GM21576 (cell line): ENCODE measurements around the gene PRKCZ.

Source experiments
- ATAC-seq: cut with Tn5 transposase; IDR thresholded peaks from one replicate; pipeline ENCODE4 v1.9.1; 2021; ENCODE audit warnings: mild to moderate bottlenecking, moderate library complexity; ENCODE audit not compliant: unreplicated experiment

Gene PRKCZ

GRCh38 chr1:2172012-2172411 is 121.8 kb downstream of the PRKCZ start:
- ATAC-seq, result no peak

DNA sequence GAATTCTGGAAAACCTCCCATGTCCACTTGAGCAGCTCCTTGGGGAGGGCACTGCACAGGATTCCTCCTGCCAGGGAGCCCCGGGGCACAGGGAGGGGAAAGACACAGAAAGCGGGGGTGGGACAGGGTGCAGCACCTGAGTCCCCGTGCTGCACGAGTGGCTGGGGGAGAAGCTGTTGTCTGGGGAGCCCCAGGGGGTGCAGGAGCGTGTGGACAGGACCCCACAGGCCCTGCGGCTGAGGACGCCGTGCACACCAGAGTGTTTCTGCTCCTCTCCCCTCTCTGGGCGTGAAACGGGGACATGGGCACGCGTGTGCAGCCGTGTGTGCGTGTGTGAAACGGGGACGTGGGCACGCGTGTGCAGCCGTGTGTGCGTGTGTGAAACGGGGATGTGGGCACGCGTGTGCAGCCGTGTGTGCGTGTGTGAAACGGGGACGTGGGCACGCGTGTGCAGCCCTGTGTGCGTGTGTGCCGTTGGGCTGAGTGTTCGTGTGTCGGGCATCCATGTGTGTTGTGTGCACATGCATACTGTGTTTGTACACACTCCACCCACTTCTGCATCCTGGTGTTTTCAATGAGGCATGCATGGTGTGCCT is 122.4 kb downstream of the PRKCZ start:
- no peak for ATAC-seq

DNA sequence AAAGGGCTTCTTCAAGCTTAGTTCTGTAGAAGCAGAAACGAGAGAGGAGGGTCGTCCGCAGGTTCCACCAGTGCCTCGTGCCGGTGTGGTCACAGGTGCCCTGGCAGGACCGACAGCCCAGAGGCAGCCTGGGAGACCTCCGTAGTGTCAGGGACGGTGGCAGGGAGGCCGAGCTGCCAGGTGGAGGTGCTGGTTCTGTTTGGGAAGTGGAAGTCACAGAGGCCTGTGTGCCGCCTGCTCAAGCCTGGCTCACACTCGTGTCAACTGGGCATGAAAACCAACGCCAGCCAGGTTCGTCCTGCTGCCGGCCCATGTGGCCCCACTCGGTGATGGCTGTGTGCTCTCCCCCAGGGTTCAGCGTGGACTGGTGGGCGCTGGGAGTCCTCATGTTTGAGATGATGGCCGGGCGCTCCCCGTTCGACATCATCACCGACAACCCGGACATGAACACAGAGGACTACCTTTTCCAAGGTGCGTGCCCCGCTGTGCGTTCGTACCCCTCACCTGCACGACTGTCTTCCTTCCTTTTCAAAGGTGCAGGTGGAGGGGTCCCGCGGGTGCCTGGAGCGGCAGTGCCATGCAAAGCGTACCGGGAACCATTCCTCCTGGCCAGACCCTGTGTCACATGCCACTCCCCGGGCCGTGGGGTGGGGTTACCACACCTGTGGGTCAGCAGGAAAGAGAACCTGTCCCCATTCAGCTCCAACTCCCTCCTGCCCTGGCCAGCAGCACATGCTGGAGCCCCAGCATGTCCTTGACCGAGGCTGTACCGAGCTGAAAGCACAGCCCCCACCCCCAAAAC is 123.5 kb downstream of the PRKCZ start:
- no peak for ATAC-seq

GRCh38 chr1:2174348-2175054 is 124.3 kb downstream of the PRKCZ start:
- ATAC-seq, result no peak

GRCh38 chr1:2175055-2175414 is 124.8 kb downstream of the PRKCZ start:
- no peak for ATAC-seq

DNA sequence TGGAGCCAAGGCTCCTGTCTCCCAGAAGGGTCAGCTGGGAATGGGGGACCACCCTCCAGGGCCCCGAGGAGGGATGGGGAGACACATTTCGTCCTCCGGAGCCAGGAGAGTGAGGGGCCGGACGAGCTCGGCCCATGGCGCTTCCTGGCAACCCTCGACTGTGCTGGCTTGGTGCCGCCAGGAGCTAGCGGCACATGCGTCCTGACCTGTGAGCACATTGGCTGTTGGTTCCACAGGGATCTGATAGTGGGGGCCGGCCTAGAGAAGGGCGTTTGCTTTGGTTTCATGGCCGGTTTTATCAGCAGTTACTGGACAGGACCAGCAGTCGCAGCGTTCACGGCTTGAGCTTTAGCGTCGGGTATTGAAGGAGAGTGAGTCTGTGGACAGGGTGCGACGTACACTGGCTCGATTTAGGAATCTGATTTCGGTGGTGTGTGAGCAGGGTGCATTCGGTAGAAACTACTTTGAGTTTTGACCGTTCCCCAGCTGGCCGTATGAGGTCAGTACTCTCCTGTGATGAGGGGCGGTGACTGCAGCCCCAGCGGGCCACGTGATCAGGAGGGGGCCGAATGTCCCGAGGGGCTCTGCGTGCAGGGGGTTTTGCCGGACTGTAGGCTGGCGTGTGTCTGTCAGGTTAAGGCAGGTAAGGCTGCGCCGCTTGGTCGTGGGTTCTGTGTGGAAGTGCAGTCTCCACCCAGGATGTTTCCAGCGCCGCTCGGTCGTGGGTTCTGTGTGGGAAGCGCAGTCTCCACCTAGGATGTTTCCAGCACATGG is 125.7 kb downstream of the PRKCZ start:
- no peak for ATAC-seq

DNA sequence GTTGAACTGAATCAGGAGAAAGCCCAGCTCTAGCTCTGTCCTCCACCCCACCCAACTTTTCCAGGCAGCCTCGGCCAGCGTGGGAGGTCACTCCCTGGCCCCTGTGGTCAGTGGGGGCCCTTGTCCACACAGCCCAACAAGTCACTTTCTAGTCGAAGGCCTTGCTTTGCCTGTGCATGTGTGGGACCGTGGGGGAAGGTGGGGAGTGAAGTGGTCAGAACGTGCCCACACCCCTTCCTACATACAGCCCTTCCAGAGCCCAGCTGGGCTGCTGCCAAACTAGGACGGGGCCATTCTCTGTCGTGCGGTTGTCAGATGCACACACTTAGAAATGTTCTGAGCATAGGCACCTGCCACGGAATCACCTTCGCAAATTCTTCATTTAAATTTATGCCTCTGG is 126.4 kb downstream of the PRKCZ start:
- ATAC-seq, result no peak

GRCh38 chr1:2177541-2177940 is 127.3 kb downstream of the PRKCZ start:
- ATAC-seq, result no peak

- no peak for ATAC-seq
Measured at GRCh38 chr1:2177946-2178538, 127.8 kb downstream of the PRKCZ start.

- ATAC-seq, result no peak
Measured at GRCh38 chr1:2178875-2179274, 128.7 kb downstream of the PRKCZ start.

DNA sequence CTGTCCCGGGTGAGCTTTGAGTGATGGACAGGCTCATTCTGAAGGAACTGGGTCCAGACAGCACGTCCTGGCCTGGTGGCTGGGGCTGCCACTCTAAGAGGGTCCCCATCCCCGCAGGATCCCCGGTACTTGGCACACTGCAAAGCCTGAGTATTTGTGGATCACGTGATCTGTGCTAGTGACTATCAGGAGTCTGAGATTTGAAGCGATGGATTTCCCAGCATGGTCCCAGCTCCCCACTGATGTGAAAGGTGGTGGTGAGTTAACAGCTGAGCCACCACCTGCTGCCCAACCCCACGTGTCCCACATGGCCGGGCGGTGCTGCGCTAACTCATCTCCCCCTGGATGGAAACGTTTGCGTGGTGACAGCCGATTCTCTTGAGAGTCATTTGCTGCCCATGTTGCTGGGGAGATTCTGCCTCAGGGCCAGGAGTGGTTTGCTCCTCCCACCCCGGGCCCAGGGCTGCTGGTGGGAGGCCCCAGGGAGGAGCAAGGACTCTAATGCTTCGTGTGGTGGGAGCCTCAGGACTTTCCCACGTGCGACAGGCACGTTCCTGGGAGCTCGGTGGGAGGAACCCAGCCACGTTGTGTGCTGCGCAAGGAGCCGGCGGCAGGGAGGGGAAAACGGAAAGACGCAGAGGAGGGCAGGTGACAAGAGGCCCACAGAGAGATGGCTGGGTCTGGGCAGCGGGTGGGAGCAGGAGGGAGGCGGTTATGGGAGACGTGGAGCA is 129.2 kb downstream of the PRKCZ start:
- ATAC-seq, result no peak

GRCh38 chr1:2180297-2181245 is 130.4 kb downstream of the PRKCZ start:
- ATAC-seq, result no peak

DNA sequence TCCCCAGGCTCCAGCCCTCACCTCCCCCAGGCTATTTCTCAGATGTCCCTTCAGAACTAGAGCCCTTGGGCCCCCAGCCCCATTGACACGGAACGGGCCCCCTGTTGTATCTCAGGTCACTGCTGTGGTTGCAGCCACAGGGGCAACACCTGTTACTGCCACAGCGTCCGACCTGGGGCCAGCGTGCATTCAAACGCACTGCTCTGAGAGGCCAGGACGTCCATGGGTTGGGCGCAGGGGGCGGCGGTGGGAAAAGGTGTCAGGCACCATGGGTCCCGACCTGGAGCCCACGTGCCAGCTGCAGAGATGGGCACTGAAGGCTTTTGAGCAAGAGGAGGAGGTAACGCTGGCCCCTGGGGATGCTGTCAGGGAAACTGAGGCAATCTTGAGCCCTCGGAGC is 131.1 kb downstream of the PRKCZ start:
- no peak for ATAC-seq

- ATAC-seq, result no peak
Measured at GRCh38 chr1:2181752-2182151, 131.5 kb downstream of the PRKCZ start.

GRCh38 chr1:2182376-2182775 is 132.2 kb downstream of the PRKCZ start:
- ATAC-seq, result no peak

GRCh38 chr1:2183937-2184334 is 133.7 kb downstream of the PRKCZ start:
- ATAC-seq, result no peak

DNA sequence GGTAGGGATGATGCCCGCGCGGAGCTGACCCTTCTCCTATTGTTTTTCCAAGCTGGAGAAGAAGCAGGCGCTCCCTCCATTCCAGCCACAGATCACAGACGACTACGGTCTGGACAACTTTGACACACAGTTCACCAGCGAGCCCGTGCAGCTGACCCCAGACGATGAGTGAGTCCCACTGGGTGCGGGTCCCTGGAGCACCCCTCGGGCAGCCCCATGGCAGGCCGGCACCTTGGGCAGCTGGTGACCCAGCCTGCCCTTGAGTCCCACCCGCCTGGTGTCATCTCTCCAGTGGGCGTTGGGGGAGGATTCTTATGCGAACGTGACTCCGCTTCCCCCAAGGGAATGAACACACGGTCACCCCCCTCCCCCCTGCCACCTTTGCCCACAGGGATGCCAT is 134.3 kb downstream of the PRKCZ start:
- ATAC-seq, result no peak

DNA sequence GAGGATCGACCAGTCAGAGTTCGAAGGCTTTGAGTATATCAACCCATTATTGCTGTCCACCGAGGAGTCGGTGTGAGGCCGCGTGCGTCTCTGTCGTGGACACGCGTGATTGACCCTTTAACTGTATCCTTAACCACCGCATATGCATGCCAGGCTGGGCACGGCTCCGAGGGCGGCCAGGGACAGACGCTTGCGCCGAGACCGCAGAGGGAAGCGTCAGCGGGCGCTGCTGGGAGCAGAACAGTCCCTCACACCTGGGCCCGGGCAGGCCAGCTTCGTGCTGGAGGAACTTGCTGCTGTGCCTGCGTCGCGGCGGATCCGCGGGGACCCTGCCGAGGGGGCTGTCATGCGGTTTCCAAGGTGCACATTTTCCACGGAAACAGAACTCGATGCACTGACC is 134.7 kb downstream of the PRKCZ start:
- no peak for ATAC-seq
